ENCODE measurements around the gene ZNF689.

GRCh38 chr16:30651124-30652004 lies 41.2 kb upstream of the ZNF689 start:
- TF ChIP-seq REST (IDR thresholded peaks at IDR 0.05; ENCODE audit: insufficient read depth in 1 of 2, low read depth in 2 of 2, low read length in 2 of 2) (no peak), POLR2AphosphoS5 (IDR thresholded peaks at IDR 0.05; ENCODE audit: low read depth, low read length) (no peak)
